ENCODE results near the gene ARHGAP4.

GRCh38 chrX:153865685-153866084, 60.4 kb downstream of the ARHGAP4 start:
- no peak for TF ChIP-seq POLR2AphosphoS5 (IDR thresholded peaks at IDR 0.05; ENCODE audit: low read depth)
- TF ChIP-seq CTCF (IDR thresholded peaks at IDR 0.05; ENCODE audit: insufficient read depth, low read length): no peak
- TF ChIP-seq GABPA (IDR thresholded peaks at IDR 0.05; ENCODE audit: low read depth): no peak
